SK-N-SH treated with all-trans-retinoic acid at 6 μM for 48 hours (cell line): ENCODE data around the gene B3GLCT.

ENCODE experiments used
- ATAC-seq: fragments of 200-7000 bp; cut with Tn5 transposase; 3 replicates; pipeline ENCODE4 v1.9.1; 2020; ENCODE audit warnings: mild to moderate bottlenecking, moderate library complexity
- ARNTL ChIP-seq: fragments of 450-650 bp; formaldehyde crosslinking; IDR thresholded peaks from 2 replicates; pipeline ENCODE4 v1.5.0; 2020; ENCODE audit warnings: low read depth, mild to moderate bottlenecking, moderate library complexity, borderline replicate concordance
- BACH2 ChIP-seq: fragments of 250-450 bp; sonication (Bioruptor Pico); IDR thresholded peaks from 2 replicates; pipeline ENCODE4 v1.9.0; 2021; ENCODE audit warnings: mild to moderate bottlenecking, borderline replicate concordance
- CSDC2 ChIP-seq: fragments of 250-450 bp; sonication (Bioruptor Pico); IDR thresholded peaks from 2 replicates; pipeline ENCODE4 v1.5.0; 2020; ENCODE audit warnings: mild to moderate bottlenecking, moderate library complexity
- ESRRG ChIP-seq: fragments of 250-450 bp; sonication (Bioruptor Pico); IDR thresholded peaks from 2 replicates; pipeline ENCODE4 v1.6.1; 2021; ENCODE audit warnings: mild to moderate bottlenecking
- GLIS3 ChIP-seq: fragments of 250-450 bp; sonication (Bioruptor Pico); IDR thresholded peaks from 2 replicates; pipeline ENCODE4 v1.5.0; 2020; ENCODE audit warnings: mild to moderate bottlenecking, moderate library complexity
- ISL1 ChIP-seq: fragments of 250-450 bp; sonication (Bioruptor Pico); IDR thresholded peaks from 2 replicates; pipeline ENCODE4 v2.1.2; 2022; ENCODE audit warnings: mild to moderate bottlenecking, moderate library complexity
- OSR1 ChIP-seq: fragments of 250-450 bp; sonication (Bioruptor Pico); IDR thresholded peaks from 2 replicates; pipeline ENCODE4 v1.8.0; 2022; ENCODE audit warnings: moderate library complexity, mild to moderate bottlenecking, inconsistent platforms
- PPARA ChIP-seq: fragments of 250-450 bp; sonication (Bioruptor Pico); IDR thresholded peaks from 2 replicates; pipeline ENCODE4 v1.5.0; 2020; ENCODE audit warnings: mild to moderate bottlenecking, borderline replicate concordance
- RARB ChIP-seq: fragments of 250-450 bp; sonication (Bioruptor Pico); IDR thresholded peaks from 2 replicates; pipeline ENCODE4 v1.8.0; 2021; ENCODE audit warnings: mild to moderate bottlenecking, moderate library complexity
- SNAI2 ChIP-seq: fragments of 250-450 bp; sonication (Bioruptor Pico); IDR thresholded peaks from 2 replicates; pipeline ENCODE4 v1.5.0; 2020; ENCODE audit warnings: mild to moderate bottlenecking, moderate library complexity
- TCF4 ChIP-seq: fragments of 250-450 bp; sonication (Bioruptor Pico); IDR thresholded peaks from 2 replicates; pipeline ENCODE4 v1.8.0; 2021; ENCODE audit warnings: mild to moderate bottlenecking, moderate library complexity, borderline replicate concordance
- TOX ChIP-seq: fragments of 250-450 bp; sonication (Bioruptor Pico); IDR thresholded peaks from 2 replicates; pipeline ENCODE4 v1.8.0; 2021; ENCODE audit warnings: mild to moderate bottlenecking, moderate library complexity, borderline replicate concordance
- ZC3H10 ChIP-seq: fragments of 250-450 bp; sonication (Bioruptor Pico); IDR thresholded peaks from 2 replicates; pipeline ENCODE4 v1.5.1; 2021; ENCODE audit warnings: mild to moderate bottlenecking, moderate library complexity
- ZFP3 ChIP-seq: fragments of 250-450 bp; sonication (Bioruptor Pico); IDR thresholded peaks from 2 replicates; pipeline ENCODE4 v1.5.0; 2020; ENCODE audit warnings: mild to moderate bottlenecking, moderate library complexity
- ZFP30 ChIP-seq: fragments of 450-650 bp; formaldehyde crosslinking; IDR thresholded peaks from 2 replicates; pipeline ENCODE4 v1.5.0; 2022; ENCODE audit warnings: mild to moderate bottlenecking, moderate library complexity
- ZNF565 ChIP-seq: fragments of 450-650 bp; formaldehyde crosslinking; conservative IDR thresholded peaks from 2 replicates; pipeline ENCODE4 v1.5.0; 2020; ENCODE audit warnings: low read depth, mild to moderate bottlenecking, moderate library complexity
- ZNF70 ChIP-seq: fragments of 450-650 bp; formaldehyde crosslinking; IDR thresholded peaks from 2 replicates; pipeline ENCODE4 v1.5.0; 2020; ENCODE audit warnings: mild to moderate bottlenecking, moderate library complexity
- ZNF8 ChIP-seq: fragments of 450-650 bp; formaldehyde crosslinking; IDR thresholded peaks from 2 replicates; pipeline ENCODE4 v1.5.0; 2020; ENCODE audit warnings: mild to moderate bottlenecking, moderate library complexity
- TF ChIP-seq, protein P1 (sequence below): fragments of 250-450 bp; sonication (Bioruptor Pico); IDR thresholded peaks from 2 replicates; pipeline ENCODE4 v1.5.0; 2020; ENCODE audit warnings: mild to moderate bottlenecking, moderate library complexity
- TF ChIP-seq, protein P2 (sequence below): fragments of 250-450 bp; sonication (Bioruptor Pico); IDR thresholded peaks from 2 replicates; pipeline ENCODE4 v1.8.0; 2020; ENCODE audit warnings: mild to moderate bottlenecking, moderate library complexity, borderline replicate concordance
- TF ChIP-seq, protein P3 (sequence below): fragments of 250-450 bp; sonication (Bioruptor Pico); IDR thresholded peaks from 2 replicates; pipeline ENCODE4 v1.5.1; 2021; ENCODE audit warnings: mild to moderate bottlenecking, moderate library complexity
- TF ChIP-seq, protein P4 (sequence below): fragments of 250-450 bp; sonication (Bioruptor Pico); IDR thresholded peaks from 2 replicates; pipeline ENCODE4 v1.5.1; 2020; ENCODE audit warnings: low read depth, mild to moderate bottlenecking, moderate library complexity
- TF ChIP-seq, protein P5 (sequence below): fragments of 250-450 bp; sonication (Bioruptor Pico); IDR thresholded peaks from 2 replicates; pipeline ENCODE4 v1.8.0; 2021; ENCODE audit warnings: low read depth, mild to moderate bottlenecking, moderate library complexity, borderline replicate concordance

B3GLCT gene

DNA sequence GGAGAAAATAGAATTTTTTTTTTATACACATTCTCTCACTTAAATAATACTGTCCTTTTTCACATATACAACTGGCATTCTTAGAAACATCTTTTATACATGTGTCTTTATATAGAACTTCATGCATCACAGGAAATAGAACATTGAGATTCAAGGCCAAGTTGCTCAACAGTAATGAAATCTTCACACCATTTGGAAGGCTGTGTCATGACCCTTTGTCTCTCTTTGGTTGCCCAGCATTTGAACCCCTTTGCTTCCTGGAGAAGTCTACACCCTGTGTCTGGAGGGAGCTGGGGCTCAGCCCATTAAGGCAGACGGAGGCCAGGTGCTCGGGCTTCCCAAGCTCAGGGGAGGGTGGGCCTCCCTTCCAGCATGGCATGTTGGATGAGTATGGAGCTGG, 41.1 kb downstream of the B3GLCT start (continued):
- TF ChIP-seq, protein P1, sequence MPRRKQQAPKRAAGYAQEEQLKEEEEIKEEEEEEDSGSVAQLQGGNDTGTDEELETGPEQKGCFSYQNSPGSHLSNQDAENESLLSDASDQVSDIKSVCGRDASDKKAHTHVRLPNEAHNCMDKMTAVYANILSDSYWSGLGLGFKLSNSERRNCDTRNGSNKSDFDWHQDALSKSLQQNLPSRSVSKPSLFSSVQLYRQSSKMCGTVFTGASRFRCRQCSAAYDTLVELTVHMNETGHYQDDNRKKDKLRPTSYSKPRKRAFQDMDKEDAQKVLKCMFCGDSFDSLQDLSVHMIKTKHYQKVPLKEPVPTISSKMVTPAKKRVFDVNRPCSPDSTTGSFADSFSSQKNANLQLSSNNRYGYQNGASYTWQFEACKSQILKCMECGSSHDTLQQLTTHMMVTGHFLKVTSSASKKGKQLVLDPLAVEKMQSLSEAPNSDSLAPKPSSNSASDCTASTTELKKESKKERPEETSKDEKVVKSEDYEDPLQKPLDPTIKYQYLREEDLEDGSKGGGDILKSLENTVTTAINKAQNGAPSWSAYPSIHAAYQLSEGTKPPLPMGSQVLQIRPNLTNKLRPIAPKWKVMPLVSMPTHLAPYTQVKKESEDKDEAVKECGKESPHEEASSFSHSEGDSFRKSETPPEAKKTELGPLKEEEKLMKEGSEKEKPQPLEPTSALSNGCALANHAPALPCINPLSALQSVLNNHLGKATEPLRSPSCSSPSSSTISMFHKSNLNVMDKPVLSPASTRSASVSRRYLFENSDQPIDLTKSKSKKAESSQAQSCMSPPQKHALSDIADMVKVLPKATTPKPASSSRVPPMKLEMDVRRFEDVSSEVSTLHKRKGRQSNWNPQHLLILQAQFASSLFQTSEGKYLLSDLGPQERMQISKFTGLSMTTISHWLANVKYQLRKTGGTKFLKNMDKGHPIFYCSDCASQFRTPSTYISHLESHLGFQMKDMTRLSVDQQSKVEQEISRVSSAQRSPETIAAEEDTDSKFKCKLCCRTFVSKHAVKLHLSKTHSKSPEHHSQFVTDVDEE (CRISPR knock-in tag): no peak
- TF ChIP-seq TCF4 (CRISPR knock-in tag) (no peak), BACH2 (no peak), SNAI2 (CRISPR knock-in tag) (no peak)
- TF ChIP-seq, protein P2, sequence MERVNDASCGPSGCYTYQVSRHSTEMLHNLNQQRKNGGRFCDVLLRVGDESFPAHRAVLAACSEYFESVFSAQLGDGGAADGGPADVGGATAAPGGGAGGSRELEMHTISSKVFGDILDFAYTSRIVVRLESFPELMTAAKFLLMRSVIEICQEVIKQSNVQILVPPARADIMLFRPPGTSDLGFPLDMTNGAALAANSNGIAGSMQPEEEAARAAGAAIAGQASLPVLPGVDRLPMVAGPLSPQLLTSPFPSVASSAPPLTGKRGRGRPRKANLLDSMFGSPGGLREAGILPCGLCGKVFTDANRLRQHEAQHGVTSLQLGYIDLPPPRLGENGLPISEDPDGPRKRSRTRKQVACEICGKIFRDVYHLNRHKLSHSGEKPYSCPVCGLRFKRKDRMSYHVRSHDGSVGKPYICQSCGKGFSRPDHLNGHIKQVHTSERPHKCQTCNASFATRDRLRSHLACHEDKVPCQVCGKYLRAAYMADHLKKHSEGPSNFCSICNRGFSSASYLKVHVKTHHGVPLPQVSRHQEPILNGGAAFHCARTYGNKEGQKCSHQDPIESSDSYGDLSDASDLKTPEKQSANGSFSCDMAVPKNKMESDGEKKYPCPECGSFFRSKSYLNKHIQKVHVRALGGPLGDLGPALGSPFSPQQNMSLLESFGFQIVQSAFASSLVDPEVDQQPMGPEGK (CRISPR knock-in tag): no peak

DNA sequence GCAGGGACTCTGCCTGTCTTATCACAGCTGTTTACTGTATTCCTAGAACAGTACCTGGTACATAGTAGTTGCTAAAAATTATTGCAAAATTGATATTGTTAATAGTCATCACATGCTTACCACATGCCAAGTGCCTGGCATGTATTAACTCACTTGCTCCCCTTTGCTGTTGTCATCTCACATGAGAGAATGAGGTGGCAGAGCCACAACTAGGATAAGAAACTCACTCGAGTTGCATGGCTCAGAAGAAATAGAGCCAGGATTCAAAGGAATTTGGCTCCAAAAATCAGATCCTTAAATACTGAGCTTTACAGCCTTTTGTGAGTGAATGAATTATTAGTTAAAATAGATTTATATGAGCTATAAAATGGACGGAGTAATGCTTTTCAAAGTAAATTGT, 42.6 kb downstream of the B3GLCT start:
- ATAC-seq: no peak
- TF ChIP-seq, protein P3, sequence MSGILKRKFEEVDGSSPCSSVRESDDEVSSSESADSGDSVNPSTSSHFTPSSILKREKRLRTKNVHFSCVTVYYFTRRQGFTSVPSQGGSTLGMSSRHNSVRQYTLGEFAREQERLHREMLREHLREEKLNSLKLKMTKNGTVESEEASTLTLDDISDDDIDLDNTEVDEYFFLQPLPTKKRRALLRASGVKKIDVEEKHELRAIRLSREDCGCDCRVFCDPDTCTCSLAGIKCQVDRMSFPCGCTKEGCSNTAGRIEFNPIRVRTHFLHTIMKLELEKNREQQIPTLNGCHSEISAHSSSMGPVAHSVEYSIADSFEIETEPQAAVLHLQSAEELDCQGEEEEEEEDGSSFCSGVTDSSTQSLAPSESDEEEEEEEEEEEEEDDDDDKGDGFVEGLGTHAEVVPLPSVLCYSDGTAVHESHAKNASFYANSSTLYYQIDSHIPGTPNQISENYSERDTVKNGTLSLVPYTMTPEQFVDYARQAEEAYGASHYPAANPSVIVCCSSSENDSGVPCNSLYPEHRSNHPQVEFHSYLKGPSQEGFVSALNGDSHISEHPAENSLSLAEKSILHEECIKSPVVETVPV (CRISPR knock-in tag): no peak
- TF ChIP-seq, protein P2 (CRISPR knock-in tag): no peak
- TF ChIP-seq ZNF8 (CRISPR knock-in tag) (no peak), TOX (CRISPR knock-in tag) (no peak), ISL1 (CRISPR knock-in tag) (no peak), SNAI2 (CRISPR knock-in tag) (no peak), CSDC2 (no peak), OSR1 (no peak), ZFP30 (CRISPR knock-in tag) (no peak), RARB (no peak), PPARA (CRISPR knock-in tag) (no peak), TCF4 (CRISPR knock-in tag) (no peak), ZNF565 (CRISPR knock-in tag) (no peak), ZNF70 (CRISPR knock-in tag) (no peak)

DNA sequence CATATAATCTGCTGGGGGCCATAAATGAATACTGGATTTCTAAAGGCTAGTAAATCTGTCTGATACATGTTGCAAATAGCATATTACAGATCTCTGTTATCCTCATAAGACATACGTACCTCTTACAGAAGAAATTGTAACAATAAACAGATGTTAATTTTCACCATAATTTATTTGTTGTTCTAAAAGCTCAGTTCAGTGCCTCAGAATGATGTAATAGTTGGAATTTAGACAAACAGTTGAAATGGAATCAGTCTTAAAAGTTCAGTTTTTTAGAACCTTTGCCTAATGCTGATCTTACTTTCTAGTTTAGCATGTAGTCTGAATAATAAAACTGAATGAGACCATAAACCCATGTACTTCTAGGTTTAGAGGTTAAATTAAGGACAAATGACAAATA, 43.1 kb downstream of the B3GLCT start:
- TF ChIP-seq ZNF70 (CRISPR knock-in tag): no peak
- no peak for TF ChIP-seq GLIS3 (CRISPR knock-in tag)
- TF ChIP-seq ZC3H10 (CRISPR knock-in tag): no peak
- TF ChIP-seq PPARA (CRISPR knock-in tag): no peak
- no peak for TF ChIP-seq RARB
- TF ChIP-seq ISL1 (CRISPR knock-in tag): no peak
- TF ChIP-seq OSR1: no peak
- TF ChIP-seq BACH2: no peak
- TF ChIP-seq TOX (CRISPR knock-in tag): no peak
- TF ChIP-seq ARNTL (CRISPR knock-in tag): no peak
- TF ChIP-seq CSDC2: no peak
- TF ChIP-seq, protein P4, sequence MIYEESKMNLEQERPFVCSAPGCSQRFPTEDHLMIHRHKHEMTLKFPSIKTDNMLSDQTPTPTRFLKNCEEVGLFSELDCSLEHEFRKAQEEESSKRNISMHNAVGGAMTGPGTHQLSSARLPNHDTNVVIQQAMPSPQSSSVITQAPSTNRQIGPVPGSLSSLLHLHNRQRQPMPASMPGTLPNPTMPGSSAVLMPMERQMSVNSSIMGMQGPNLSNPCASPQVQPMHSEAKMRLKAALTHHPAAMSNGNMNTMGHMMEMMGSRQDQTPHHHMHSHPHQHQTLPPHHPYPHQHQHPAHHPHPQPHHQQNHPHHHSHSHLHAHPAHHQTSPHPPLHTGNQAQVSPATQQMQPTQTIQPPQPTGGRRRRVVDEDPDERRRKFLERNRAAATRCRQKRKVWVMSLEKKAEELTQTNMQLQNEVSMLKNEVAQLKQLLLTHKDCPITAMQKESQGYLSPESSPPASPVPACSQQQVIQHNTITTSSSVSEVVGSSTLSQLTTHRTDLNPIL (CRISPR knock-in tag): no peak
- no peak for TF ChIP-seq ZFP30 (CRISPR knock-in tag)
- TF ChIP-seq, protein P5, sequence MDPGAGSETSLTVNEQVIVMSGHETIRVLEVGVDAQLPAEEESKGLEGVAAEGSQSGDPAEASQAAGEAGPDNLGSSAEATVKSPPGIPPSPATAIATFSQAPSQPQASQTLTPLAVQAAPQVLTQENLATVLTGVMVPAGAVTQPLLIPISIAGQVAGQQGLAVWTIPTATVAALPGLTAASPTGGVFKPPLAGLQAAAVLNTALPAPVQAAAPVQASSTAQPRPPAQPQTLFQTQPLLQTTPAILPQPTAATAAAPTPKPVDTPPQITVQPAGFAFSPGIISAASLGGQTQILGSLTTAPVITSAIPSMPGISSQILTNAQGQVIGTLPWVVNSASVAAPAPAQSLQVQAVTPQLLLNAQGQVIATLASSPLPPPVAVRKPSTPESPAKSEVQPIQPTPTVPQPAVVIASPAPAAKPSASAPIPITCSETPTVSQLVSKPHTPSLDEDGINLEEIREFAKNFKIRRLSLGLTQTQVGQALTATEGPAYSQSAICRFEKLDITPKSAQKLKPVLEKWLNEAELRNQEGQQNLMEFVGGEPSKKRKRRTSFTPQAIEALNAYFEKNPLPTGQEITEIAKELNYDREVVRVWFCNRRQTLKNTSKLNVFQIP: no peak
- no peak for TF ChIP-seq ZFP3 (CRISPR knock-in tag)
- TF ChIP-seq ESRRG (CRISPR knock-in tag): no peak
- no peak for TF ChIP-seq SNAI2 (CRISPR knock-in tag)
- TF ChIP-seq, protein P3 (CRISPR knock-in tag): no peak
- TF ChIP-seq, all 23 proteins: peak for 0
- no peak; the same call in 2 of the 3 replicates for ATAC-seq
